Common myeloid progenitor, CD34-positive (primary cell): ENCODE measurements around the gene GABBR2. TPM values are rescaled to one million over a fixed set of nuclear protein-coding genes. Genes with fewer than 3 reads are reported as not detected.
A peak's percentile ranks its signal among the peaks of the same experiment; 100 is the strongest.

Experiments
- CTCF ChIA-PET: fragments of 350-600 bp; sonication (Branson Sonifier 250); formaldehyde crosslinking; loops from one replicate; lab custom pipeline; 2021; ENCODE audit warnings: antibody characterized with exemption; lab: Charles Lee
- POLR2A ChIA-PET: fragments of 350-600 bp; sonication (Branson Sonifier 250); formaldehyde crosslinking; loops from one replicate; lab custom pipeline; 2021; ENCODE audit warnings: antibody characterized with exemption; lab: Charles Lee
- DNase-seq, 3 donors: peaks; one replicate each; pipeline versions ENCODE4 v3.0.0 to v3.0.0-alpha.2; 2013
- H3K27ac ChIP-seq, 2 experiments: 1 replicate in 1 of 2; 2 replicates in 1 of 2; pipeline ENCODE4 v1.7.0; 2013; ENCODE audit warnings: inconsistent platforms in 2 of 2, low read length in 2 of 2, mild to moderate bottlenecking in 2 of 2, low read depth in 1 of 2, moderate library complexity in 1 of 2; ENCODE audit not compliant: severe bottlenecking in 2 of 2, insufficient read depth in 1 of 2, poor library complexity in 1 of 2
- H3K27me3 ChIP-seq, 5 experiments: replicated peaks in 2 of 5; 1 replicate in 3 of 5; 2 replicates in 2 of 5; pipeline versions ENCODE4 v1.6.1 to v1.7.0; 2013; ENCODE audit warnings: low read length in 4 of 5, mild to moderate bottlenecking in 2 of 5, moderate library complexity in 2 of 5, inconsistent platforms in 1 of 5; ENCODE audit not compliant: insufficient read depth in 5 of 5, control insufficient read depth in 4 of 5
- H3K36me3 ChIP-seq, 4 experiments: 1 replicate in 2 of 4; 2 replicates in 2 of 4; pipeline versions ENCODE4 v1.6.1 to v1.7.0; 2013; ENCODE audit warnings: low read length in 3 of 4, control low read depth in 1 of 4, mild to moderate bottlenecking in 1 of 4; ENCODE audit not compliant: control insufficient read depth in 4 of 4, insufficient read depth in 4 of 4
- H3K4me1 ChIP-seq, 4 experiments: 1 replicate in 3 of 4; 2 replicates in 1 of 4; pipeline versions ENCODE4 v1.6.1 to v1.7.1; 2013; ENCODE audit warnings: low read length in 3 of 4, mild to moderate bottlenecking in 3 of 4, control low read depth in 1 of 4, inconsistent platforms in 1 of 4, moderate library complexity in 1 of 4; ENCODE audit not compliant: control insufficient read depth in 4 of 4, insufficient read depth in 4 of 4; ENCODE audit errors: control extremely low read depth in 1 of 4
- H3K4me3 ChIP-seq, 7 experiments: 1 replicate in 4 of 7; 2 replicates in 3 of 7; pipeline versions ENCODE4 v1.5.1 to v1.7.0; 2013; ENCODE audit warnings: mild to moderate bottlenecking in 7 of 7, low read length in 6 of 7, moderate library complexity in 6 of 7, inconsistent platforms in 2 of 7, low read depth in 2 of 7, control low read depth in 1 of 7; ENCODE audit not compliant: insufficient read depth in 4 of 7, control insufficient read depth in 1 of 7; ENCODE audit errors: extremely low read depth in 1 of 7
- H3K9me3 ChIP-seq, 5 experiments: 1 replicate in 4 of 5; 2 replicates in 1 of 5; pipeline versions ENCODE4 v1.6.1 to v1.7.1; 2013; ENCODE audit warnings: low read length in 4 of 5, mild to moderate bottlenecking in 2 of 5, inconsistent platforms in 1 of 5, low read depth in 1 of 5, moderate library complexity in 1 of 5; ENCODE audit not compliant: control insufficient read depth in 4 of 5, insufficient read depth in 2 of 5; ENCODE audit errors: control extremely low read depth in 1 of 5
- WGBS: methylation state at CpG from one replicate; pipeline ENCODE4 v1.1.5; 2013; ENCODE audit not compliant: insufficient coverage; 5-methylcytosine and 5-hydroxymethylcytosine counted together
- polyA plus RNA-seq: library from polyadenylated mRNA; unstranded; fragments of 120-200 nt; gene quantifications from one replicate; pipeline ENCODE4 v1.2.1, GENCODE V29; 2013

GABBR2 gene
- not detected for polyA plus RNA-seq

GRCh38 chr9:98708933-98709911 lies at the start of gene GABBR2:
TSS of gene GABBR2 (minus strand) at chr9:98708935. CDS start at chr9:98708737, 198 bp downstream.
- Histone ChIP-seq H3K27ac (no peak within 1 kb of the TSS), H3K27me3 (peaks cover 19 to 87% (median 48%) of the 10 kb centered on the region in 5 experiments), H3K9me3 (peaks cover 0 to 3% (median 0%) of the 10 kb centered on the region in 5 experiments), H3K4me3 (peak within 1 kb of the TSS in 6 of 7 experiments; percentile 15 to 58 (median 38)), H3K36me3 (no peaks in the 10 kb centered on the region), H3K4me1 (peaks cover 0 to 27% (median 17%) of the 10 kb centered on the region in 4 experiments)
- ChIA-PET CTCF (no interaction called here), POLR2A (no interaction called here)
- no peak for DNase-seq
- WGBS, result 3% methylated on average over 68 of the region's 111 CpGs

- 98% methylated on average over 6 of the region's 6 CpGs for WGBS
- CTCF ChIA-PET, result no interaction called here
- DNase-seq, result peak in 1 of 3 donors; percentile 13
- Histone ChIP-seq H3K27ac (no peak overlapping the region), H3K4me1 (peaks cover 0 to 11% (median 0%) of the 10 kb centered on the region in 4 experiments), H3K9me3 (peaks cover 0 to 11% (median 0%) of the 10 kb centered on the region in 5 experiments), H3K27me3 (no peaks in the 10 kb centered on the region), H3K4me3 (no peak overlapping the region), H3K36me3 (peaks cover 7 to 45% (median 18%) of the 10 kb centered on the region in 4 experiments)
- POLR2A ChIA-PET, result no interaction called here
Measured at GRCh38 chr9:98755006-98755618, 46.4 kb upstream of the GABBR2 start.

GRCh38 chr9:98751210-98751609 lies 42.5 kb upstream of the GABBR2 start:
- WGBS, result 96% methylated on average over 2 of the region's 2 CpGs
- H3K4me3 ChIP-seq, result no peak overlapping the region
- H3K36me3 ChIP-seq, result peaks cover 4 to 34% (median 19%) of the 10 kb centered on the region in 4 experiments
- CTCF ChIA-PET, result interaction anchor here (1.4 kb wide), 1 partner anchor 28 kb away, joined by 3 read pairs; no protein-coding TSS in a partner anchor
- no peaks in the 10 kb centered on the region for H3K27me3 ChIP-seq
- POLR2A ChIA-PET, result no interaction called here
- DNase-seq, result no peak
- no peak overlapping the region for H3K27ac ChIP-seq
- H3K9me3 ChIP-seq, result peaks cover 0 to 2% (median 0%) of the 10 kb centered on the region in 5 experiments
- peaks cover 0 to 12% (median 0%) of the 10 kb centered on the region in 4 experiments for H3K4me1 ChIP-seq

- Histone ChIP-seq H3K27ac (no peak overlapping the region), H3K4me1 (peaks cover 0 to 12% (median 0%) of the 10 kb centered on the region in 4 experiments), H3K36me3 (peaks cover 4 to 36% (median 18%) of the 10 kb centered on the region in 4 experiments), H3K27me3 (peaks cover 0 to 4% (median 0%) of the 10 kb centered on the region in 5 experiments), H3K4me3 (no peak overlapping the region), H3K9me3 (peaks cover 0 to 2% (median 0%) of the 10 kb centered on the region in 5 experiments)
- ChIA-PET POLR2A (no interaction called here), CTCF (interaction anchor here (1.4 kb wide), 1 partner anchor 27 kb away, joined by 3 read pairs; no protein-coding TSS in a partner anchor)
- DNase-seq, result no peak
- 100% methylated on average over 2 of the region's 5 CpGs for WGBS
Measured at GRCh38 chr9:98750364-98751060, 41.8 kb upstream of the GABBR2 start.

- H3K9me3 ChIP-seq, result no peaks in the 10 kb centered on the region
- peaks cover 0 to 17% (median 2%) of the 10 kb centered on the region in 5 experiments for H3K27me3 ChIP-seq
- H3K36me3 ChIP-seq, result peaks cover 3 to 33% (median 10%) of the 10 kb centered on the region in 4 experiments
- H3K4me3 ChIP-seq, result no peak overlapping the region
- WGBS, result 100% methylated on average over 3 of the region's 5 CpGs
- CTCF ChIA-PET, result interaction anchor here (1.3 to 1.4 kb wide), 2 partner anchors 19 to 30 kb away, joined by 3 read pairs; no protein-coding TSS in a partner anchor
- DNase-seq, result no peak
- POLR2A ChIA-PET, result no interaction called here
- H3K4me1 ChIP-seq, result peaks cover 0 to 12% (median 0%) of the 10 kb centered on the region in 4 experiments
- no peak overlapping the region for H3K27ac ChIP-seq
Measured at GRCh38 chr9:98747476-98747875, 38.7 kb upstream of the GABBR2 start.

GRCh38 chr9:98745470-98745869 lies 36.7 kb upstream of the GABBR2 start:
- Histone ChIP-seq H3K9me3 (no peaks in the 10 kb centered on the region), H3K4me3 (no peak overlapping the region), H3K27ac (no peak overlapping the region), H3K27me3 (peaks cover 0 to 19% (median 4%) of the 10 kb centered on the region in 5 experiments), H3K36me3 (peaks cover 3 to 30% (median 6%) of the 10 kb centered on the region in 4 experiments), H3K4me1 (peaks cover 0 to 5% (median 3%) of the 10 kb centered on the region in 4 experiments)
- DNase-seq, result no peak
- ChIA-PET CTCF (interaction anchor here (1.1 kb wide), 1 partner anchor 12 kb away, joined by 3 read pairs; no protein-coding TSS in a partner anchor), POLR2A (no interaction called here)
- 97% methylated on average over 7 of the region's 7 CpGs for WGBS
